ENCODE data around the gene TBC1D1. TPM values are rescaled to one million over a fixed set of nuclear protein-coding genes. Genes with fewer than 3 reads are reported as not detected.
A peak's percentile ranks its signal among the peaks of the same experiment; 100 is the strongest.

Gene TBC1D1
- total and polyA plus RNA-seq, 2 donors (not counting 3 experiments of a cell fraction or from before 2014, with no cell fraction given): 63.5 to 116 TPM

GRCh38 chr4:38184404-38184803, 293.5 kb downstream of the TBC1D1 start:
- CTCF ChIA-PET: interaction anchor here (0.9 to 8.3 kb wide), 4 partner anchors 135 to 538 kb away, joined by 3 to 133 read pairs (median 4); no protein-coding TSS in a partner anchor
- BruUV-seq (replicated peaks): no TSS peak
- Histone ChIP-seq H3K27ac (ENCODE audit: insufficient read depth, low read depth, low read length) (no peak overlapping the region), H3K9ac (replicated peaks; ENCODE audit: extremely low read depth, insufficient read depth, low read length) (no peak overlapping the region), H3K9me1 (replicated peaks; ENCODE audit: control insufficient read depth, extremely low read depth, insufficient read depth, low read length) (no peaks in the 10 kb centered on the region), H3K4me3 (replicated peaks in 1 of 3; ENCODE audit: insufficient read depth in 1 of 3, low read depth in 1 of 3, low read length in 3 of 3) (no peak overlapping the region), H2AFZ (ENCODE audit: low read depth, low read length) (no peak overlapping the region), H3K36me3 (ENCODE audit: control insufficient read depth in 2 of 2, extremely low read depth in 1 of 2, insufficient read depth in 2 of 2, low read length in 2 of 2) (no peaks in the 10 kb centered on the region), H4K20me1 (replicated peaks; ENCODE audit: control insufficient read depth, extremely low read depth, insufficient read depth, low read length) (no peaks in the 10 kb centered on the region), H3K27me3 (ENCODE audit: control insufficient read depth in 2 of 2, insufficient read depth in 2 of 2, low read length in 2 of 2) (no peaks in the 10 kb centered on the region), H3K4me2 (ENCODE audit: insufficient read depth, low read length) (no peak overlapping the region), H3K9me3 (replicated peaks; ENCODE audit: control insufficient read depth, insufficient read depth, low read length) (no peaks in the 10 kb centered on the region), H3K4me1 (ENCODE audit: control insufficient read depth, extremely low read depth, insufficient read depth, low read length) (peaks cover 5% of the 10 kb centered on the region), H3K79me2 (ENCODE audit: control insufficient read depth, insufficient read depth, low read length) (no peaks in the 10 kb centered on the region)
- FAIRE-seq: peak; percentile 66
- POLR2A ChIA-PET: no interaction called here
- TF ChIP-seq JUN (IDR thresholded peaks at IDR 0.05; ENCODE audit: borderline replicate concordance, insufficient read depth, insufficient read length, low read depth) (no peak), CTCF (IDR thresholded peaks at IDR 0.05; ENCODE audit: extremely low read depth in 1 of 2, insufficient read depth in 1 of 2, low read depth in 1 of 2, low read length in 2 of 2) (peak in 1 of 2 donors; percentile 12), MAX (IDR thresholded peaks at IDR 0.05; ENCODE audit: insufficient read depth, insufficient read length) (no peak)
- dilution Hi-C loops (cut with MboI; ENCODE audit: extremely low pct_ligation_motif_present, low sequenced_read_pairs) (no loop called here), intact Hi-C loops (cut with micrococcal nuclease) (no loop called here)
- no peak for DNase-seq (ENCODE audit: low read depth, low spot score)

GRCh38 chr4:38185406-38186144, 294.7 kb downstream of the TBC1D1 start:
- no peaks in the 10 kb centered on the region for H3K27me3 ChIP-seq (ENCODE audit: control insufficient read depth in 2 of 2, insufficient read depth in 2 of 2, low read length in 2 of 2)
- H2AFZ ChIP-seq (ENCODE audit: low read depth, low read length): no peak overlapping the region
- peaks cover 17% of the 10 kb centered on the region for H3K4me1 ChIP-seq (ENCODE audit: control insufficient read depth, extremely low read depth, insufficient read depth, low read length)
- no peaks in the 10 kb centered on the region for H3K9me1 ChIP-seq (replicated peaks; ENCODE audit: control insufficient read depth, extremely low read depth, insufficient read depth, low read length)
- no peaks in the 10 kb centered on the region for H3K79me2 ChIP-seq (ENCODE audit: control insufficient read depth, insufficient read depth, low read length)
- TF ChIP-seq JUN (IDR thresholded peaks at IDR 0.05; ENCODE audit: borderline replicate concordance, insufficient read depth, insufficient read length, low read depth) (no peak), MAX (IDR thresholded peaks at IDR 0.05; ENCODE audit: insufficient read depth, insufficient read length) (no peak), EZH2 (IDR thresholded peaks at IDR 0.05; ENCODE audit: borderline replicate concordance, low read depth, low read length, severe bottlenecking) (no peak), MYC (IDR thresholded peaks at IDR 0.05; ENCODE audit: low read depth, low read length) (no peak), CTCF (IDR thresholded peaks at IDR 0.05; ENCODE audit: extremely low read depth in 1 of 2, insufficient read depth in 1 of 2, low read depth in 1 of 2, low read length in 2 of 2) (no peak), POLR2AphosphoS5 (IDR thresholded peaks at IDR 0.05; ENCODE audit: insufficient read depth, low read depth, low read length) (no peak), POLR2A (IDR thresholded peaks at IDR 0.05; ENCODE audit: low read depth, low read length) (no peak), FOS (IDR thresholded peaks at IDR 0.05; ENCODE audit: borderline replicate concordance, insufficient read depth, low read length) (no peak), GATA2 (IDR thresholded peaks at IDR 0.05; ENCODE audit: insufficient read depth, insufficient read length, low read depth, low read length) (no peak)
- no peak overlapping the region for H3K4me2 ChIP-seq (ENCODE audit: insufficient read depth, low read length)
- POLR2A ChIA-PET: no interaction called here
- DNase-seq (ENCODE audit: low read depth, low spot score) (no peak), FAIRE-seq (no peak)
- no peak overlapping the region for H3K9ac ChIP-seq (replicated peaks; ENCODE audit: extremely low read depth, insufficient read depth, low read length)
- dilution Hi-C loops (cut with MboI; ENCODE audit: extremely low pct_ligation_motif_present, low sequenced_read_pairs) (no loop called here), intact Hi-C loops (cut with micrococcal nuclease) (no loop called here)
- no TSS peak for BruUV-seq (replicated peaks)
- H3K36me3 ChIP-seq (ENCODE audit: control insufficient read depth in 2 of 2, extremely low read depth in 1 of 2, insufficient read depth in 2 of 2, low read length in 2 of 2): no peaks in the 10 kb centered on the region
- H3K9me3 ChIP-seq (replicated peaks; ENCODE audit: control insufficient read depth, insufficient read depth, low read length): no peaks in the 10 kb centered on the region
- CTCF ChIA-PET: interaction anchor here (1.1 kb wide), 1 partner anchor 134 kb away, joined by 4 read pairs; no protein-coding TSS in a partner anchor
- H3K27ac ChIP-seq (ENCODE audit: insufficient read depth, low read depth, low read length): no peak overlapping the region
- H4K20me1 ChIP-seq (replicated peaks; ENCODE audit: control insufficient read depth, extremely low read depth, insufficient read depth, low read length): no peaks in the 10 kb centered on the region
- no peak overlapping the region for H3K4me3 ChIP-seq (replicated peaks in 1 of 3; ENCODE audit: insufficient read depth in 1 of 3, low read depth in 1 of 3, low read length in 3 of 3)

Data from endothelial cell of umbilical vein (primary cell).